SK-N-SH (cell line): Measurements from ENCODE around the gene PARS2.

Experiments used
- CHD2 ChIP-seq: fragments of 150-350 bp; IDR thresholded peaks from 2 replicates; pipeline ENCODE4 v1.6.1; 2018; ENCODE audit warnings: low read length; ENCODE audit not compliant: partially characterized antibody
- NRF1 ChIP-seq: IDR thresholded peaks from 2 replicates; pipeline ENCODE4 v1.6.1; 2012; ENCODE audit warnings: low read depth, mild to moderate bottlenecking, low read length
- RCOR1 ChIP-seq: fragments of 150-350 bp; IDR thresholded peaks from 2 replicates; pipeline ENCODE4 v1.6.1; 2017; ENCODE audit warnings: antibody characterized with exemption, low read length
- SIN3A ChIP-seq: IDR thresholded peaks from 2 replicates; pipeline ENCODE4 v1.6.1; 2012; ENCODE audit warnings: low read depth, mild to moderate bottlenecking, low read length, moderate library complexity, borderline replicate concordance
- TAF1 ChIP-seq: IDR thresholded peaks from 2 replicates; pipeline ENCODE4 v1.6.1; 2012; ENCODE audit warnings: low read depth, mild to moderate bottlenecking, low read length, moderate library complexity, borderline replicate concordance
- TF ChIP-seq, protein P1 (sequence below): fragments of 200-600 bp; sonication (generic); IDR thresholded peaks from 2 replicates; pipeline ENCODE4 v1.6.1; 2017; ENCODE audit warnings: antibody characterized with exemption, mild to moderate bottlenecking, moderate library complexity
- TF ChIP-seq, protein P2 (sequence below): IDR thresholded peaks from 2 replicates; pipeline ENCODE4 v1.6.1; 2012; ENCODE audit warnings: mild to moderate bottlenecking, low read depth, low read length, moderate library complexity
- TF ChIP-seq, protein P3 (sequence below): fragments of 150-350 bp; IDR thresholded peaks from 2 replicates; pipeline ENCODE4 v1.6.1; 2016; ENCODE audit warnings: mild to moderate bottlenecking, low read depth, low read length

- TF ChIP-seq, protein P1, sequence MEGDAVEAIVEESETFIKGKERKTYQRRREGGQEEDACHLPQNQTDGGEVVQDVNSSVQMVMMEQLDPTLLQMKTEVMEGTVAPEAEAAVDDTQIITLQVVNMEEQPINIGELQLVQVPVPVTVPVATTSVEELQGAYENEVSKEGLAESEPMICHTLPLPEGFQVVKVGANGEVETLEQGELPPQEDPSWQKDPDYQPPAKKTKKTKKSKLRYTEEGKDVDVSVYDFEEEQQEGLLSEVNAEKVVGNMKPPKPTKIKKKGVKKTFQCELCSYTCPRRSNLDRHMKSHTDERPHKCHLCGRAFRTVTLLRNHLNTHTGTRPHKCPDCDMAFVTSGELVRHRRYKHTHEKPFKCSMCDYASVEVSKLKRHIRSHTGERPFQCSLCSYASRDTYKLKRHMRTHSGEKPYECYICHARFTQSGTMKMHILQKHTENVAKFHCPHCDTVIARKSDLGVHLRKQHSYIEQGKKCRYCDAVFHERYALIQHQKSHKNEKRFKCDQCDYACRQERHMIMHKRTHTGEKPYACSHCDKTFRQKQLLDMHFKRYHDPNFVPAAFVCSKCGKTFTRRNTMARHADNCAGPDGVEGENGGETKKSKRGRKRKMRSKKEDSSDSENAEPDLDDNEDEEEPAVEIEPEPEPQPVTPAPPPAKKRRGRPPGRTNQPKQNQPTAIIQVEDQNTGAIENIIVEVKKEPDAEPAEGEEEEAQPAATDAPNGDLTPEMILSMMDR = no peak
- TF ChIP-seq RCOR1 (no peak), CHD2 (no peak), TAF1 (no peak), SIN3A (no peak), NRF1 (no peak)
- TF ChIP-seq, protein P2, sequence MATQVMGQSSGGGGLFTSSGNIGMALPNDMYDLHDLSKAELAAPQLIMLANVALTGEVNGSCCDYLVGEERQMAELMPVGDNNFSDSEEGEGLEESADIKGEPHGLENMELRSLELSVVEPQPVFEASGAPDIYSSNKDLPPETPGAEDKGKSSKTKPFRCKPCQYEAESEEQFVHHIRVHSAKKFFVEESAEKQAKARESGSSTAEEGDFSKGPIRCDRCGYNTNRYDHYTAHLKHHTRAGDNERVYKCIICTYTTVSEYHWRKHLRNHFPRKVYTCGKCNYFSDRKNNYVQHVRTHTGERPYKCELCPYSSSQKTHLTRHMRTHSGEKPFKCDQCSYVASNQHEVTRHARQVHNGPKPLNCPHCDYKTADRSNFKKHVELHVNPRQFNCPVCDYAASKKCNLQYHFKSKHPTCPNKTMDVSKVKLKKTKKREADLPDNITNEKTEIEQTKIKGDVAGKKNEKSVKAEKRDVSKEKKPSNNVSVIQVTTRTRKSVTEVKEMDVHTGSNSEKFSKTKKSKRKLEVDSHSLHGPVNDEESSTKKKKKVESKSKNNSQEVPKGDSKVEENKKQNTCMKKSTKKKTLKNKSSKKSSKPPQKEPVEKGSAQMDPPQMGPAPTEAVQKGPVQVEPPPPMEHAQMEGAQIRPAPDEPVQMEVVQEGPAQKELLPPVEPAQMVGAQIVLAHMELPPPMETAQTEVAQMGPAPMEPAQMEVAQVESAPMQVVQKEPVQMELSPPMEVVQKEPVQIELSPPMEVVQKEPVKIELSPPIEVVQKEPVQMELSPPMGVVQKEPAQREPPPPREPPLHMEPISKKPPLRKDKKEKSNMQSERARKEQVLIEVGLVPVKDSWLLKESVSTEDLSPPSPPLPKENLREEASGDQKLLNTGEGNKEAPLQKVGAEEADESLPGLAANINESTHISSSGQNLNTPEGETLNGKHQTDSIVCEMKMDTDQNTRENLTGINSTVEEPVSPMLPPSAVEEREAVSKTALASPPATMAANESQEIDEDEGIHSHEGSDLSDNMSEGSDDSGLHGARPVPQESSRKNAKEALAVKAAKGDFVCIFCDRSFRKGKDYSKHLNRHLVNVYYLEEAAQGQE = no peak
- TF ChIP-seq, protein P3, sequence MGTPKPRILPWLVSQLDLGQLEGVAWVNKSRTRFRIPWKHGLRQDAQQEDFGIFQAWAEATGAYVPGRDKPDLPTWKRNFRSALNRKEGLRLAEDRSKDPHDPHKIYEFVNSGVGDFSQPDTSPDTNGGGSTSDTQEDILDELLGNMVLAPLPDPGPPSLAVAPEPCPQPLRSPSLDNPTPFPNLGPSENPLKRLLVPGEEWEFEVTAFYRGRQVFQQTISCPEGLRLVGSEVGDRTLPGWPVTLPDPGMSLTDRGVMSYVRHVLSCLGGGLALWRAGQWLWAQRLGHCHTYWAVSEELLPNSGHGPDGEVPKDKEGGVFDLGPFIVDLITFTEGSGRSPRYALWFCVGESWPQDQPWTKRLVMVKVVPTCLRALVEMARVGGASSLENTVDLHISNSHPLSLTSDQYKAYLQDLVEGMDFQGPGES = no peak
Observed at GRCh38 chr1:54772951-54773350, 8.6 kb upstream of the PARS2 start.
